Endodermal cell (in vitro differentiated cells): ENCODE measurements around the gene ALOX5. TPM values are rescaled to one million over a fixed set of nuclear protein-coding genes. Genes with fewer than 3 reads are reported as not detected.

Source experiments
- DNase-seq: peaks from one replicate; pipeline ENCODE4 v3.0.0-alpha.2; 2017
- H3K27ac ChIP-seq: 2 replicates; pipeline ENCODE4 v1.5.1; 2013; ENCODE audit warnings: mild to moderate bottlenecking, low read depth, low read length, moderate library complexity
- H3K27me3 ChIP-seq: 2 replicates; pipeline ENCODE4 v1.6.1; 2013; ENCODE audit warnings: mild to moderate bottlenecking, low read length, moderate library complexity; ENCODE audit not compliant: insufficient read depth, control insufficient read depth, poor library complexity, severe bottlenecking
- H3K36me3 ChIP-seq: 2 replicates; pipeline ENCODE4 v1.7.0; 2013; ENCODE audit warnings: mild to moderate bottlenecking, low read length, moderate library complexity; ENCODE audit not compliant: control insufficient read depth, insufficient read depth
- H3K4me1 ChIP-seq: one replicate; pipeline ENCODE4 v1.7.0; 2013; ENCODE audit warnings: low read length; ENCODE audit not compliant: control insufficient read depth, insufficient read depth
- H3K4me3 ChIP-seq: 2 replicates; pipeline ENCODE4 v1.5.1; 2013; ENCODE audit warnings: mild to moderate bottlenecking, low read length, moderate library complexity
- H3K9ac ChIP-seq: 2 replicates; pipeline ENCODE4 v1.6.1; 2013; ENCODE audit warnings: mild to moderate bottlenecking, low read length, moderate library complexity; ENCODE audit not compliant: poor library complexity, severe bottlenecking; ENCODE audit errors: extremely low read depth
- H3K9me3 ChIP-seq: 2 replicates; pipeline ENCODE4 v1.6.1; 2013; ENCODE audit warnings: mild to moderate bottlenecking, low read length, moderate library complexity; ENCODE audit not compliant: control insufficient read depth
- H3K27ac Mint-ChIP-seq: 2 replicates; pipeline ENCODE4 v1.8.0; 2020; ENCODE audit warnings: mixed read lengths
- H3K27me3 Mint-ChIP-seq: 2 replicates; pipeline ENCODE4 v1.8.0; 2021; ENCODE audit warnings: mild to moderate bottlenecking, mixed read lengths; ENCODE audit not compliant: insufficient read depth
- H3K36me3 Mint-ChIP-seq: 2 replicates; pipeline ENCODE4 v1.8.0; 2020; ENCODE audit warnings: low read depth, mixed read lengths
- H3K4me1 Mint-ChIP-seq: 2 replicates; pipeline ENCODE4 v1.8.0; 2020; ENCODE audit warnings: mixed read lengths
- H3K4me3 Mint-ChIP-seq: 2 replicates; pipeline ENCODE4 v1.8.0; 2020; ENCODE audit warnings: mild to moderate bottlenecking, moderate library complexity, mixed read lengths
- H3K9me3 Mint-ChIP-seq: 2 replicates; pipeline ENCODE4 v1.8.0; 2020; ENCODE audit warnings: mild to moderate bottlenecking, mixed read lengths
- CTCF ChIP-seq: fragments of 200-600 bp; sonication (generic); conservative IDR thresholded peaks from 2 replicates; pipeline ENCODE4 v1.5.0; 2021; ENCODE audit warnings: antibody characterized with exemption, mild to moderate bottlenecking
- WGBS, 2 experiments: methylation state at CpG; one replicate each; pipeline versions ENCODE4 v1.1.5 to v1.1.7; 2013; ENCODE audit warnings: missing lambda C conversion rate in 2 of 2, mixed read lengths in 1 of 2; ENCODE audit not compliant: insufficient coverage in 1 of 2, insufficient read length in 1 of 2; 5-methylcytosine and 5-hydroxymethylcytosine counted together
- total RNA-seq, 2 donors: library from RNA; stranded (reverse); fragmentation: NEBNext Ultra II Directional in 1 of 2; extraction: Animal tissue kit (Norgen Biotek cat#: 25700) in 1 of 2; gene quantifications; 2 replicates in 1 of 2; 3 replicates in 1 of 2; pipeline ENCODE4 v1.2.1, GENCODE V29; 2021

The ALOX5 gene
- total RNA-seq, 2 donors from 2014 or later, result 0.31 to 1.1 TPM

GRCh38 chr10:45404087-45404769 is 30.2 kb downstream of the ALOX5 start:
- peaks cover 11% of the 10 kb centered on the region for H3K9me3 ChIP-seq
- no peaks in the 10 kb centered on the region for H3K36me3 Mint-ChIP-seq
- H3K27me3 Mint-ChIP-seq, result peaks cover 3% of the 10 kb centered on the region
- no peak for TF ChIP-seq CTCF
- H3K27ac ChIP-seq, result no peak overlapping the region
- no peak overlapping the region for H3K9ac ChIP-seq
- H3K4me3 ChIP-seq, result no peak overlapping the region
- no peaks in the 10 kb centered on the region for H3K27me3 ChIP-seq
- H3K4me1 Mint-ChIP-seq, result peaks cover 36% of the 10 kb centered on the region
- H3K36me3 ChIP-seq, result no peaks in the 10 kb centered on the region
- WGBS, 2 experiments, result 89% methylated on average over 8 to 10 of the region's 10 CpGs
- no peaks in the 10 kb centered on the region for H3K9me3 Mint-ChIP-seq
- H3K27ac Mint-ChIP-seq, result no peak overlapping the region
- H3K4me1 ChIP-seq, result no peaks in the 10 kb centered on the region
- DNase-seq, result peak; percentile 23
- no peak overlapping the region for H3K4me3 Mint-ChIP-seq

- Histone ChIP-seq H3K36me3 (no peaks in the 10 kb centered on the region), H3K9me3 (peaks cover 16% of the 10 kb centered on the region), H3K4me3 (no peak overlapping the region), H3K9ac (no peak overlapping the region), H3K4me1 (no peaks in the 10 kb centered on the region), H3K27ac (no peak overlapping the region), H3K27me3 (no peaks in the 10 kb centered on the region)
- H3K27me3 Mint-ChIP-seq, result peaks cover 3% of the 10 kb centered on the region
- H3K4me3 Mint-ChIP-seq, result no peak overlapping the region
- no peaks in the 10 kb centered on the region for H3K36me3 Mint-ChIP-seq
- TF ChIP-seq CTCF, result no peak
- no peaks in the 10 kb centered on the region for H3K9me3 Mint-ChIP-seq
- WGBS, 2 experiments, result 69 to 81% methylated on average over 2 to 4 of the region's 4 CpGs
- H3K4me1 Mint-ChIP-seq, result peaks cover 39% of the 10 kb centered on the region
- no peak overlapping the region for H3K27ac Mint-ChIP-seq
- no peak for DNase-seq
Observed at GRCh38 chr10:45404770-45405120, 30.7 kb downstream of the ALOX5 start.

GRCh38 chr10:45407542-45407941 is 33.5 kb downstream of the ALOX5 start:
- Mint-ChIP-seq H3K4me1 (peaks cover 34% of the 10 kb centered on the region), H3K4me3 (no peak overlapping the region), H3K9me3 (no peaks in the 10 kb centered on the region), H3K27me3 (no peaks in the 10 kb centered on the region), H3K27ac (no peak overlapping the region), H3K36me3 (no peaks in the 10 kb centered on the region)
- H3K4me3 ChIP-seq, result peak overlapping the region; percentile 63
- no peaks in the 10 kb centered on the region for H3K27me3 ChIP-seq
- no peaks in the 10 kb centered on the region for H3K4me1 ChIP-seq
- no peak for DNase-seq
- WGBS, 2 experiments, result 50 to 67% methylated on average over 1 to 2 of the region's 2 CpGs
- TF ChIP-seq CTCF, result no peak
- no peak overlapping the region for H3K27ac ChIP-seq
- peaks cover 23% of the 10 kb centered on the region for H3K9me3 ChIP-seq
- no peak overlapping the region for H3K9ac ChIP-seq
- no peaks in the 10 kb centered on the region for H3K36me3 ChIP-seq
